Lower lobe of right lung (tissue), 2 donors: Measurements from ENCODE around the gene PSMA4. TPM values are rescaled to one million over a fixed set of nuclear protein-coding genes. Genes with fewer than 3 reads are reported as not detected.
"Not testable (repeated sequence)": the region's sequence is repeated elsewhere in the genome, so short reads cannot be mapped to it uniquely, and the experiment has no call there.

ENCODE experiments used
- ATAC-seq, 2 donors: fragments of 200-7000 bp; cut with Tn5 transposase; one replicate each; pipeline ENCODE4 v1.9.1; 2020 to 2022; ENCODE audit warnings: mild to moderate bottlenecking in 2 of 2, moderate library complexity in 2 of 2
- DNase-seq: peaks from one replicate; pipeline ENCODE4 v3.0.0-alpha.2; 2020
- H3K27ac ChIP-seq: fragments of 200-600 bp; one replicate; pipeline ENCODE4 v1.8.0; 2022
- H3K27me3 ChIP-seq: fragments of 200-600 bp; one replicate; pipeline ENCODE4 v1.8.0; 2022; ENCODE audit warnings: low read depth
- H3K36me3 ChIP-seq: fragments of 200-600 bp; one replicate; pipeline ENCODE4 v1.8.0; 2022; ENCODE audit warnings: mild to moderate bottlenecking
- H3K4me1 ChIP-seq: fragments of 200-600 bp; one replicate; pipeline ENCODE4 v1.8.0; 2022
- H3K4me3 ChIP-seq: fragments of 200-600 bp; one replicate; pipeline ENCODE4 v1.8.0; 2022; ENCODE audit warnings: mild to moderate bottlenecking
- H3K9me3 ChIP-seq: fragments of 200-600 bp; one replicate; pipeline ENCODE4 v1.8.0; 2022
- intact Hi-C: fragments of 100-400 bp; cut with DNase I; formaldehyde crosslinking; loops from one replicate; pipeline ENCODE4 v1.11.0; 2022
- total RNA-seq: library from RNA; stranded (reverse); fragmentation: NEBNext Ultra II Directional; extraction: Animal tissue kit (Norgen Biotek cat#: 25700); gene quantifications from one replicate; pipeline ENCODE4 v1.2.1, GENCODE V29; 2021
- TF ChIP-seq, protein P1 (sequence below): fragments of 200-600 bp; IDR thresholded peaks from one replicate; pipeline ENCODE4 v1.8.0; 2022; ENCODE audit warnings: antibody characterized with exemption, mild to moderate bottlenecking
- donor health status: DM: no; HTN: yes; CAD: no; lungs with severe emphysema.

PSMA4 gene
- total RNA-seq, 1 donor from 2014 or later: 130 TPM

DNA sequence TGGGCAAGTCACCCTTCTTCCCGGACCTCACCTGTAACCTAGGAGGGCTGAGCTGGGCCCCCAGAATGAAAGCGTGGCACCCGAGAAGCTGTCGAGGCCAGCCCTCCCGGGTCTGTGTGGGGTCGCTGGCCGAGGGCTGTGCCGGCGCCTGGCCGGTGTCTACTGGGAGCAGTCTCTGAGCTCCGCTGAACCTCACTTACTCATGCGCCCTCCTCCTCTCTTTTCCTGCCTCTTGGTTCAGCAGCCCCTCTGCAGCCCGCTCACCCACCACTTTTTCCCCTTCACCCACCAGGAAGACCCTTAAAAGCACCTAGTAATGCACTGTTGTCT lies 32.4 kb upstream of the PSMA4 start:
- peak; percentile 52 to 54 for ATAC-seq
- no peak for DNase-seq
- Histone ChIP-seq H3K4me3 (peak overlapping the region; percentile 94), H3K27ac (peak overlapping the region; percentile 19), H3K4me1 (peaks cover 11% of the 10 kb centered on the region), H3K27me3 (no peaks in the 10 kb centered on the region), H3K36me3 (no peaks in the 10 kb centered on the region), H3K9me3 (no peaks in the 10 kb centered on the region)
- intact Hi-C loops: no loop called here
- TF ChIP-seq, protein P1, sequence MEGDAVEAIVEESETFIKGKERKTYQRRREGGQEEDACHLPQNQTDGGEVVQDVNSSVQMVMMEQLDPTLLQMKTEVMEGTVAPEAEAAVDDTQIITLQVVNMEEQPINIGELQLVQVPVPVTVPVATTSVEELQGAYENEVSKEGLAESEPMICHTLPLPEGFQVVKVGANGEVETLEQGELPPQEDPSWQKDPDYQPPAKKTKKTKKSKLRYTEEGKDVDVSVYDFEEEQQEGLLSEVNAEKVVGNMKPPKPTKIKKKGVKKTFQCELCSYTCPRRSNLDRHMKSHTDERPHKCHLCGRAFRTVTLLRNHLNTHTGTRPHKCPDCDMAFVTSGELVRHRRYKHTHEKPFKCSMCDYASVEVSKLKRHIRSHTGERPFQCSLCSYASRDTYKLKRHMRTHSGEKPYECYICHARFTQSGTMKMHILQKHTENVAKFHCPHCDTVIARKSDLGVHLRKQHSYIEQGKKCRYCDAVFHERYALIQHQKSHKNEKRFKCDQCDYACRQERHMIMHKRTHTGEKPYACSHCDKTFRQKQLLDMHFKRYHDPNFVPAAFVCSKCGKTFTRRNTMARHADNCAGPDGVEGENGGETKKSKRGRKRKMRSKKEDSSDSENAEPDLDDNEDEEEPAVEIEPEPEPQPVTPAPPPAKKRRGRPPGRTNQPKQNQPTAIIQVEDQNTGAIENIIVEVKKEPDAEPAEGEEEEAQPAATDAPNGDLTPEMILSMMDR: no peak

DNA sequence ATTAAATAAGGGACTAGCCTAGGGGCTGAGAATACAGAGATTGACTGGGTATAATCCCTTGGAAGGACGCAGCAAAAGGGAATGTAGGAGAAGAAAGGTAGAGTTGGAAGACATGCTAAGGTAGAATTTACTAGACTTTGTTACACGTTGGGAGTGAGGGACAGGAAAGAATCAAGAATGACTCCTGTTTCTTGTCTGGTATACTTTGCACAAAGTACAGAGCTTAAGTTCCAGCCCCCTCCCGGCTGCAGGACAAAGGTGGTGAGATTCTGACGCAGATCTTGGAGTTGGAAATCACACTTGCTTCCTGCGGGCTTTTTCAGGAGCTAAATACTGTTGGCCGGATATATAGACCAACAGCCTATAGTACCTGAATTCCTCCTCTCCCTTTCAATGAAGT lies 32.0 kb upstream of the PSMA4 start:
- intact Hi-C loops: no loop called here

DNA sequence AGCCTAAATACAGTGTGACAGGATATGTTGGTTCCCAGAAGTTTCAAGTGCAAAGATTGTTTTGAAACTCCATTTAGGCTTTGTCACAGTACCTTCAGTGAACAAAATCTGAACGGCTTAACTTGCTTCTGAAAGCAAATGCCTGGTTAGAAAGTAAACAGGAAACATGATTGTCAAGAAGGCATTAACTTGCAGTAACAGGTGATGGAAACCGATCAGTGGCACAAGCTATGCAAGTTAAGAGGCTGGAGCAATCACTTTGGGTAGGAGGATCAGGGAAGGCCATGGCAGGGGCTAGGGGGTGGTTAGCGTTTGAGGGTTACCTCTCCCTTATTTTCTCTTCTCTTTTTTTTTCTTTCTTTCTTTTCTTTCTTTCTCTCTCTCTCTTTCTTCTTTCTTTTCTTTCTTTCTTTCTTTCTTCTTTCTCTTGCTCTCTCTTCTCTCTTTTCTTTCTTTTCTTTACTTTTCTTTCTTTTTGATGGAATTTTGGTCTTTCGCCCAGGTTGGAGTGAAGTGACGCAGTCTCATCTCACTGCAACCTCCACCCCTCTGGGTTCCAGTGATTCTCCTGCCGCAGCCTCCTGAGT lies 30.4 kb upstream of the PSMA4 start:
- DNase-seq: no peak
- H3K9me3 ChIP-seq: no peaks in the 10 kb centered on the region
- H3K27ac ChIP-seq: no peak overlapping the region
- peaks cover 11% of the 10 kb centered on the region for H3K4me1 ChIP-seq
- no peaks in the 10 kb centered on the region for H3K27me3 ChIP-seq
- no peak for ATAC-seq
- TF ChIP-seq, protein P1: no peak
- H3K4me3 ChIP-seq: no peak overlapping the region
- intact Hi-C loops: no loop called here
- H3K36me3 ChIP-seq: no peaks in the 10 kb centered on the region

More for the DNA sequence above, 32.0 kb upstream of the PSMA4 start:
- Histone ChIP-seq H3K27me3 (no peaks in the 10 kb centered on the region), H3K36me3 (no peaks in the 10 kb centered on the region), H3K9me3 (no peaks in the 10 kb centered on the region), H3K27ac (no peak overlapping the region), H3K4me1 (peaks cover 11% of the 10 kb centered on the region), H3K4me3 (peak overlapping the region; percentile 94)
- DNase-seq (no peak), ATAC-seq (no peak)
- TF ChIP-seq, protein P1: no peak

DNA sequence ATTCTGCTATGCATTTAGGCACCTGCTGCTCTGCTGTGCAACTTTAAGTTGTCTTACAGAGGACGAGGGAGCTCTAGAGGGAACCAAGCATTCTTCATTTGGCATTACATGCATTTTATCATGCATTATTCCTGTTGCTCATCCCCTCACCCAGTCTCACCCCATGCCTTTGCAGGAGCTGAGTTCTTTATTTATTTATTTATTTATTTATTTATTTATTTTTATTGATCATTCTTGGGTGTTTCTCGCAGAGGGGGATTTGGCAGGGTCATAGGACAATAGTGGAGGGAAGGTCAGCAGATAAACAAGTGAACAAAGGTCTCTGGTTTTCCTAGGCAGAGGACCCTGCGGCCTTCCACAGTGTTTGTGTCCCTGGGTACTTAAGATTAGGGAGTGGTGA lies 20.2 kb upstream of the PSMA4 start:
- ATAC-seq, H3K27ac ChIP-seq, DNase-seq, H3K9me3 ChIP-seq, intact Hi-C loops, H3K4me1 ChIP-seq, H3K36me3 ChIP-seq, H3K27me3 ChIP-seq, H3K4me3 ChIP-seq: not testable (repeated sequence)

DNA sequence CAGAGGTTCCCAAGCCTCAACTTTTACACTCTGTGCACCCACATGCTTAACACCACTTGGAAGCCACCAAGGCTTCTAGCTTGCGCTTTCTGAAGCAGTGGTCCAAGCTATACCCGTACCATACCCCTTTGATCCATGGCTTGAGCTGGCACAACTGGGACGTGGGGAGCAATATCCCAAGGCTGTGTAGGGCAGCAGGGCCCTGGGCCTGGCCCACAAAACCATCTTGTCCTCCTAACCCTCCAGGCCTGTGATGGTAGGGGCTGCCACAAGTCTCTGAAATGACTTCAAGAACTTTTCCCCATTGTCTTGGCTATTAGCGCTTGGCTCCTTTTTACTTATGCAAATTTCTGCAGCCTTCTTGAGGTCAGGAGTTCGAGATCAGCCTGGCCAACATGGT lies 16.0 kb upstream of the PSMA4 start:
- no peak overlapping the region for H3K27ac ChIP-seq
- TF ChIP-seq, protein P1: no peak

DNA sequence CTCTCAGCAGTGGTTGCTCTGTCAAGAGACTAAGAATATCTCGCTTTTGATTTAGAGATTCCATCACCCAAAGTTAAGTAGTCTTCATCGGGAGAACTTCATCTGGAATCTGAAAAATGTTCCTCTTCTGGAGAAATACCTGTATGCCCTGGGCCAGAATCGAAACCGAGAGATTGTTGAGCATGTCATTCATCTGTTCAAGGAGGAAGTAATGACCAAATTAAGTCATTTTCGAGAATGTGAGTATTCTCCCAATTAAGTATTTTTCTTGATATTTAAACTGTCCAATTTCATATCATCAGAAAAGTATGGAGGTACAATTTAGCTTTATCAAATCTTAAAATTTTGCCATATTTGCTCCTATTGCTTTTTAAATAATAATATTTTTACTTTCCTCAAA lies 12.9 kb upstream of the PSMA4 start:
- no peaks in the 10 kb centered on the region for H3K9me3 ChIP-seq
- H3K4me1 ChIP-seq: no peaks in the 10 kb centered on the region
- no peak for DNase-seq
- H3K27ac ChIP-seq: no peak overlapping the region
- no peaks in the 10 kb centered on the region for H3K36me3 ChIP-seq
- ATAC-seq: peak in 1 of 2 donors; percentile 33
- no peak overlapping the region for H3K4me3 ChIP-seq
- TF ChIP-seq, protein P1: no peak
- no peaks in the 10 kb centered on the region for H3K27me3 ChIP-seq
- intact Hi-C loops: no loop called here

More for the DNA sequence above, 16.0 kb upstream of the PSMA4 start:
- intact Hi-C loops: no loop called here
- Histone ChIP-seq H3K4me1 (no peaks in the 10 kb centered on the region), H3K36me3 (no peaks in the 10 kb centered on the region), H3K9me3 (no peaks in the 10 kb centered on the region), H3K27me3 (no peaks in the 10 kb centered on the region), H3K4me3 (no peak overlapping the region)
- DNase-seq (no peak), ATAC-seq (no peak)
